GM23248 (cell line): ENCODE measurements around the gene ZSWIM5. TPM values are rescaled to one million over a fixed set of nuclear protein-coding genes. Genes with fewer than 3 reads are reported as not detected.

Source experiments
- DNase-seq: peaks from one replicate; pipeline ENCODE4 v3.0.0-alpha.2; 2015
- H2AFZ ChIP-seq: fragments of 200-600 bp; sonication (generic); 2 replicates; pipeline ENCODE4 v1.6.1; 2016; ENCODE audit warnings: antibody characterized with exemption
- H3F3A ChIP-seq: fragments of 200-600 bp; sonication (generic); 2 replicates; pipeline ENCODE4 v1.6.1; 2016; ENCODE audit warnings: mild to moderate bottlenecking, antibody characterized with exemption, mixed run types; ENCODE audit not compliant: insufficient read depth
- H3K27ac ChIP-seq: fragments of 200-600 bp; sonication (generic); 2 replicates; pipeline ENCODE4 v1.5.1; 2016; ENCODE audit warnings: mild to moderate bottlenecking
- H3K27me3 ChIP-seq: fragments of 200-600 bp; sonication (generic); replicated peaks from 2 replicates; pipeline ENCODE4 v1.6.1; 2016; ENCODE audit warnings: mild to moderate bottlenecking; ENCODE audit not compliant: insufficient read depth
- H3K36me3 ChIP-seq: fragments of 200-600 bp; sonication (generic); 2 replicates; pipeline ENCODE4 v1.6.1; 2016; ENCODE audit warnings: low read depth, mild to moderate bottlenecking
- H3K4me1 ChIP-seq: fragments of 200-600 bp; sonication (generic); 2 replicates; pipeline ENCODE4 v1.6.1; 2016; ENCODE audit warnings: mild to moderate bottlenecking; ENCODE audit not compliant: insufficient read depth
- H3K4me2 ChIP-seq: fragments of 200-600 bp; sonication (generic); one replicate; pipeline ENCODE4 v1.6.1; 2016; ENCODE audit warnings: mild to moderate bottlenecking; ENCODE audit not compliant: unreplicated experiment
- H3K4me3 ChIP-seq: fragments of 200-600 bp; sonication (generic); 2 replicates; pipeline ENCODE4 v1.5.1; 2016; ENCODE audit warnings: mild to moderate bottlenecking
- H3K79me2 ChIP-seq: fragments of 200-600 bp; sonication (generic); 2 replicates; pipeline ENCODE4 v1.6.1; 2016; ENCODE audit warnings: mild to moderate bottlenecking; ENCODE audit not compliant: insufficient read depth
- H3K9ac ChIP-seq: fragments of 200-600 bp; sonication (generic); 2 replicates; pipeline ENCODE4 v1.6.1; 2016; ENCODE audit warnings: mild to moderate bottlenecking
- H3K9me2 ChIP-seq: fragments of 200-600 bp; sonication (generic); 2 replicates; pipeline ENCODE4 v1.6.1; 2016; ENCODE audit warnings: mixed run types, mild to moderate bottlenecking, moderate library complexity; ENCODE audit not compliant: insufficient read depth
- H3K9me3 ChIP-seq: fragments of 200-600 bp; sonication (generic); one replicate; pipeline ENCODE4 v1.6.1; 2017; ENCODE audit warnings: low read depth
- H4K20me1 ChIP-seq: fragments of 200-600 bp; sonication (generic); 2 replicates; pipeline ENCODE4 v1.6.0; 2016; ENCODE audit not compliant: insufficient read depth
- EZH2 ChIP-seq: fragments of 200-600 bp; sonication (generic); IDR thresholded peaks from 2 replicates; pipeline ENCODE4 v1.6.1; 2018; ENCODE audit warnings: antibody characterized with exemption, mild to moderate bottlenecking; ENCODE audit not compliant: insufficient read depth, poor library complexity, severe bottlenecking
- EZH2phosphoT487 ChIP-seq: fragments of 200-600 bp; sonication (generic); IDR thresholded peaks from 2 replicates; pipeline ENCODE4 v1.6.1; 2018; ENCODE audit warnings: antibody characterized with exemption, moderate library complexity, mild to moderate bottlenecking, low read depth; ENCODE audit not compliant: insufficient read depth
- WGBS, 2 experiments: methylation state at CpG; one replicate each; pipeline ENCODE4 v1.1.6; 2015 to 2017; ENCODE audit warnings: low lambda C conversion rate in 2 of 2, low coverage in 1 of 2; ENCODE audit errors: missing lambda C conversion rate in 2 of 2; 5-methylcytosine and 5-hydroxymethylcytosine counted together
- in situ Hi-C: fragments of 300-500 bp; cut with MboI; formaldehyde crosslinking; loops from 2 replicates; pipeline ENCODE4 v1.15.0; 2020
- polyA plus RNA-seq: library from polyadenylated mRNA; unstranded; fragments of >200 nt; fragmentation: Nextera tagmentation; extraction: Ambion mirVana; gene quantifications from 2 replicates; pipeline ENCODE4 v1.2.1, GENCODE V29; 2016
- total RNA-seq: library from RNA; depleted of rRNA; stranded (reverse); fragments of >200 nt; shearing (Covaris generic); gene quantifications from 2 replicates; pipeline ENCODE4 v1.2.3, GENCODE V29; 2014; rRNA removed

ZSWIM5 gene
- total and polyA plus RNA-seq, 2 experiments from 2014 or later: 0.06 to 0.54 TPM

GRCh38 chr1:44973645-44974044, 232.8 kb downstream of the ZSWIM5 start:
- 91 to 95% methylated on average over 1 of the region's 1 CpG for WGBS, 2 experiments
- H3K4me3 ChIP-seq: no peak overlapping the region
- H3K9ac ChIP-seq: no peak overlapping the region
- H3K4me2 ChIP-seq: no peak overlapping the region
- peaks cover 8% of the 10 kb centered on the region; the same call in 1 of the 2 replicates for H3F3A ChIP-seq
- TF ChIP-seq EZH2 (no peak), EZH2phosphoT487 (no peak)
- no peak overlapping the region for H3K27ac ChIP-seq
- DNase-seq: no peak
- no peaks in the 10 kb centered on the region for H4K20me1 ChIP-seq
- no peak overlapping the region for H2AFZ ChIP-seq
- H3K9me3 ChIP-seq: no peaks in the 10 kb centered on the region
- H3K9me2 ChIP-seq: no peaks in the 10 kb centered on the region
- H3K79me2 ChIP-seq: no peaks in the 10 kb centered on the region; the same call in 1 of the 2 replicates
- H3K36me3 ChIP-seq: peaks cover 21% of the 10 kb centered on the region
- peaks cover 2% of the 10 kb centered on the region; the same call in 1 of the 2 replicates for H3K4me1 ChIP-seq
- H3K27me3 ChIP-seq: no peaks in the 10 kb centered on the region
- in situ Hi-C loops: no loop called here

- WGBS, 2 experiments: 68% methylated on average over 4 of the region's 4 CpGs
- no peak overlapping the region for H2AFZ ChIP-seq
- no peaks in the 10 kb centered on the region for H4K20me1 ChIP-seq
- TF ChIP-seq EZH2phosphoT487: no peak
- no peak for TF ChIP-seq EZH2
- peaks cover 14% of the 10 kb centered on the region for H3K79me2 ChIP-seq
- peaks cover 11% of the 10 kb centered on the region; the same call in 1 of the 2 replicates for H3F3A ChIP-seq
- H3K4me3 ChIP-seq: no peak overlapping the region
- no peak for DNase-seq
- no peaks in the 10 kb centered on the region for H3K9me2 ChIP-seq
- H3K27me3 ChIP-seq: no peaks in the 10 kb centered on the region
- H3K9ac ChIP-seq: no peak overlapping the region
- H3K4me1 ChIP-seq: peaks cover 12% of the 10 kb centered on the region; the same call in 1 of the 2 replicates
- H3K4me2 ChIP-seq: no peak overlapping the region
- no peaks in the 10 kb centered on the region for H3K9me3 ChIP-seq
- H3K27ac ChIP-seq: no peak overlapping the region
- in situ Hi-C loops: no loop called here
- no peaks in the 10 kb centered on the region for H3K36me3 ChIP-seq
Measured at GRCh38 chr1:44970317-44970716, 236.1 kb downstream of the ZSWIM5 start.

Other genes with a start within 250 kb of the ZSWIM5 start
- 30.4 and 33.5 TPM in 2 replicates for gene EIF2B3, start 220.0 kb downstream of the ZSWIM5 start, total RNA-seq
- gene EIF2B3, start 220.0 kb downstream of the ZSWIM5 start, polyA plus RNA-seq: 41.2 and 43.7 TPM in 2 replicates
- gene HECTD3, start 195.3 kb downstream of the ZSWIM5 start, total RNA-seq: 16.9 and 21.1 TPM in 2 replicates
- 17.0 and 17.7 TPM in 2 replicates for gene HECTD3, start 195.3 kb downstream of the ZSWIM5 start, polyA plus RNA-seq
- gene UROD, start 194.4 kb downstream of the ZSWIM5 start, total RNA-seq: 103 and 111 TPM in 2 replicates
- gene UROD, start 194.4 kb downstream of the ZSWIM5 start, polyA plus RNA-seq: 141 and 143 TPM in 2 replicates
- gene HPDL, start 120.3 kb upstream of the ZSWIM5 start, total RNA-seq: 3.7 TPM in 2 replicates
- 1.2 and 1.4 TPM in 2 replicates for gene HPDL, start 120.3 kb upstream of the ZSWIM5 start, polyA plus RNA-seq
- 10.4 and 15.3 TPM in 2 replicates for gene TOE1, start 133.6 kb upstream of the ZSWIM5 start, total RNA-seq
- 8.2 and 8.4 TPM in 2 replicates for gene TOE1, start 133.6 kb upstream of the ZSWIM5 start, polyA plus RNA-seq
- gene MUTYH, start 133.8 kb upstream of the ZSWIM5 start, total RNA-seq: 14.5 and 15.0 TPM in 2 replicates
- 10.0 and 10.6 TPM in 2 replicates for gene MUTYH, start 133.8 kb upstream of the ZSWIM5 start, polyA plus RNA-seq